HepG2 (cell line): ENCODE measurements around the gene KRTAP12-4. TPM values are rescaled to one million over a fixed set of nuclear protein-coding genes. Genes with fewer than 3 reads are reported as not detected.
A peak's percentile ranks its signal among the peaks of the same experiment; 100 is the strongest.

Experiments used
- BCL3 ChIP-seq: sonication (generic); formaldehyde crosslinking; IDR thresholded peaks from 2 replicates; pipeline ENCODE4 v1.5.1; 2020; ENCODE audit warnings: mild to moderate bottlenecking, missing genetic modification reagents, moderate library complexity
- BCL6 ChIP-seq: IDR thresholded peaks from 2 replicates; pipeline ENCODE4 v1.6.1; 2016; ENCODE audit warnings: missing genetic modification reagents, missing compliant biosample characterization
- CBX5 ChIP-seq: sonication (generic); formaldehyde crosslinking; IDR thresholded peaks from 2 replicates; pipeline ENCODE4 v1.4.0; 2020; ENCODE audit warnings: missing genetic modification reagents, borderline replicate concordance
- DMAP1 ChIP-seq: IDR thresholded peaks from 2 replicates; pipeline ENCODE4 v1.6.1; 2016
- E2F1 ChIP-seq: sonication (generic); formaldehyde crosslinking; IDR thresholded peaks from 2 replicates; pipeline ENCODE4 v1.5.0; 2020; ENCODE audit warnings: missing genetic modification reagents
- FOXA3 ChIP-seq: IDR thresholded peaks from 2 replicates; pipeline ENCODE4 v1.6.1; 2016; ENCODE audit warnings: missing genetic modification reagents, missing compliant biosample characterization
- IRF2 ChIP-seq: IDR thresholded peaks from 2 replicates; pipeline ENCODE4 v1.6.1; 2018; ENCODE audit warnings: missing genetic modification reagents, missing compliant biosample characterization
- KAT8 ChIP-seq: IDR thresholded peaks from 2 replicates; pipeline ENCODE4 v1.6.1; 2016; ENCODE audit warnings: missing genetic modification reagents, missing compliant biosample characterization
- LCORL ChIP-seq, 2 experiments: fragments of 450-650 bp in 1 of 2; sonication (generic) in 1 of 2; formaldehyde crosslinking in 1 of 2; IDR thresholded peaks; 2 replicates each; pipeline versions ENCODE4 v1.5.0 to v1.6.1; 2017 to 2020; ENCODE audit warnings: antibody characterized with exemption in 1 of 2, missing genetic modification reagents in 1 of 2
- NBN ChIP-seq: fragments of 450-650 bp; conservative IDR thresholded peaks from 2 replicates; pipeline ENCODE4 v1.6.1; 2017
- RAD21 ChIP-seq: fragments of 450-650 bp; formaldehyde crosslinking; IDR thresholded peaks from 2 replicates; pipeline ENCODE4 v1.5.0; 2020; ENCODE audit warnings: mild to moderate bottlenecking
- SP5 ChIP-seq: IDR thresholded peaks from 2 replicates; pipeline ENCODE4 v1.6.1; 2016; ENCODE audit warnings: low read depth, borderline replicate concordance
- SUZ12 ChIP-seq: fragments of 150-350 bp; IDR thresholded peaks from 2 replicates; pipeline ENCODE4 v1.6.1; 2014; ENCODE audit warnings: low read depth, low read length
- THAP9 ChIP-seq: sonication (generic); formaldehyde crosslinking; IDR thresholded peaks from 2 replicates; pipeline ENCODE4; 2020; ENCODE audit warnings: missing genetic modification reagents, mild to moderate bottlenecking, borderline replicate concordance
- ZBTB38 ChIP-seq: sonication (generic); formaldehyde crosslinking; IDR thresholded peaks from 2 replicates; pipeline ENCODE4 v1.5.1; 2020; ENCODE audit warnings: mild to moderate bottlenecking, missing genetic modification reagents
- ZFX ChIP-seq: sonication (generic); formaldehyde crosslinking; IDR thresholded peaks from 2 replicates; pipeline ENCODE4 v1.4.0; 2020; ENCODE audit warnings: mild to moderate bottlenecking, low read depth, missing genetic modification reagents, moderate library complexity
- ZNF34 ChIP-seq: sonication (generic); formaldehyde crosslinking; IDR thresholded peaks from 2 replicates; pipeline ENCODE4 v1.4.0; 2020; ENCODE audit warnings: mild to moderate bottlenecking, missing genetic modification reagents, borderline replicate concordance
- ZNF451 ChIP-seq: sonication (generic); formaldehyde crosslinking; IDR thresholded peaks from 2 replicates; pipeline ENCODE4 v1.5.0; 2020; ENCODE audit warnings: mild to moderate bottlenecking, missing genetic modification reagents
- ZNF713 ChIP-seq: sonication (generic); formaldehyde crosslinking; IDR thresholded peaks from 2 replicates; pipeline ENCODE4 v1.4.0; 2020; ENCODE audit warnings: mild to moderate bottlenecking, missing genetic modification reagents
- ZNF740 ChIP-seq: sonication (generic); formaldehyde crosslinking; IDR thresholded peaks from 2 replicates; pipeline ENCODE4 v1.4.0; 2020; ENCODE audit warnings: missing genetic modification reagents
- ZNF781 ChIP-seq: sonication (generic); formaldehyde crosslinking; IDR thresholded peaks from 2 replicates; pipeline ENCODE4 v1.5.1; 2020; ENCODE audit warnings: borderline replicate concordance, mild to moderate bottlenecking, missing genetic modification reagents; ENCODE audit errors: not compliant biosample characterization
- ZSCAN25 ChIP-seq: sonication (generic); formaldehyde crosslinking; IDR thresholded peaks from 2 replicates; pipeline ENCODE4 v1.8.0; 2022; ENCODE audit warnings: mild to moderate bottlenecking, missing genetic modification reagents
- polyA plus RNA-seq, 8 experiments: library from polyadenylated mRNA; depleted of rRNA in 3 of 8; stranded (reverse) in 7 of 8; unstranded in 1 of 8; fragments of >200 nt; fragmentation: Illumina TruSeq in 4 of 8; extraction: Trizol in 4 of 8; gene quantifications; 2 replicates each; pipeline versions ENCODE4 v1.2.1 to v1.2.3, GENCODE V29; 2011 to 2016; ENCODE audit warnings: low read depth in 4 of 8, missing spikeins in 1 of 8, mixed read lengths in 1 of 8; ENCODE audit not compliant: insufficient read depth in 1 of 8
- total RNA-seq, 5 experiments: library from RNA; depleted of rRNA; stranded (reverse); fragments of >200 nt; fragmentation: Illumina TruSeq; extraction: Trizol; gene quantifications; 2 replicates each; pipeline ENCODE4 v1.2.3, GENCODE V29; 2016; ENCODE audit warnings: low read depth in 1 of 5

The KRTAP12-4 gene
- total and polyA plus RNA-seq, 2 of the 13 experiments (the other 11 are each of a cell fraction or from before 2014, with no cell fraction given): not detected

- no peak for TF ChIP-seq ZNF34
- TF ChIP-seq E2F1: 0 out of 2 replicates have a peak, but pooled peaks have one; percentile 31
- peak; percentile 47; the same call in 1 of the 2 replicates for TF ChIP-seq ZNF740
- TF ChIP-seq KAT8 (CRISPR knock-in tag): peak; percentile 44; the same call in 1 of the 2 replicates
- TF ChIP-seq ZNF781 (CRISPR knock-in tag): peak; percentile 29
- peak; percentile 79 for TF ChIP-seq ZBTB38
- no peak for TF ChIP-seq SUZ12
- TF ChIP-seq ZFX (CRISPR knock-in tag): peak; percentile 77
- TF ChIP-seq THAP9 (CRISPR knock-in tag): 0 out of 2 replicates have a peak, but pooled peaks have one; percentile 16
- 0 out of 2 replicates have a peak, but pooled peaks have one; percentile 18 for TF ChIP-seq BCL3
- TF ChIP-seq LCORL (IDR thresholded peaks at IDR 0.05): no peak
- peak; percentile 33; the same call in 1 of the 2 replicates for TF ChIP-seq LCORL (CRISPR knock-in tag; IDR thresholded peaks at IDR 0.05)
- TF ChIP-seq RAD21 (CRISPR knock-in tag): 0 out of 2 replicates have a peak, but pooled peaks have one; percentile 10
- TF ChIP-seq ZNF713: 0 out of 2 replicates have a peak, but pooled peaks have one; percentile 63
- peak; percentile 57; the same call in 1 of the 2 replicates for TF ChIP-seq ZSCAN25
- TF ChIP-seq SP5 (CRISPR knock-in tag): no peak
- TF ChIP-seq IRF2 (CRISPR knock-in tag): peak; percentile 31; the same call in 1 of the 2 replicates
- TF ChIP-seq CBX5 (CRISPR knock-in tag): 0 out of 2 replicates have a peak, but pooled peaks have one; percentile 36
- peak; percentile 18; the same call in 1 of the 2 replicates for TF ChIP-seq BCL6 (CRISPR knock-in tag)
- 0 out of 2 replicates have a peak, but pooled peaks have one; percentile 60 for TF ChIP-seq ZNF451 (CRISPR knock-in tag)
- 0 out of 2 replicates have a peak, but pooled peaks have one; percentile 38 for TF ChIP-seq FOXA3 (CRISPR knock-in tag)
- no peak for TF ChIP-seq NBN
- TF ChIP-seq DMAP1: peak; percentile 40
These were observed 43.6 kb upstream of the KRTAP12-4 start (continued) for GRCh38 chr21:44697811-44698734.
